Kidney epithelial cell (primary cell): ENCODE measurements around the gene CAPS. TPM values are rescaled to one million over a fixed set of nuclear protein-coding genes. Genes with fewer than 3 reads are reported as not detected.

ENCODE experiments used
- DNase-seq: peaks from one replicate; pipeline ENCODE4 v3.0.0-alpha.2; 2010; ENCODE audit warnings: low read depth
- H3K27me3 ChIP-seq: 2 replicates; pipeline ENCODE4 v1.6.0; 2011; ENCODE audit warnings: low read length; ENCODE audit not compliant: control insufficient read depth, insufficient read depth
- H3K36me3 ChIP-seq: 2 replicates; pipeline ENCODE4 v1.5.1; 2011; ENCODE audit warnings: low read length; ENCODE audit not compliant: control insufficient read depth, insufficient read depth
- H3K4me3 ChIP-seq: 2 replicates; pipeline ENCODE4 v1.5.1; 2011; ENCODE audit warnings: low read depth, mild to moderate bottlenecking, control low read depth, low read length
- CTCF ChIP-seq: IDR thresholded peaks from 2 replicates; pipeline ENCODE4 v1.5.1; 2011; ENCODE audit warnings: mild to moderate bottlenecking, moderate library complexity, low read length, control low read depth, inconsistent platforms; ENCODE audit not compliant: insufficient read depth, poor library complexity, severe bottlenecking
- total RNA-seq: library from RNA; depleted of rRNA; stranded (reverse); fragments of >200 nt; gene quantifications from 2 replicates; pipeline ENCODE4 v1.2.3, GENCODE V29; 2015

The CAPS gene
- total RNA-seq, 1 donor from 2014 or later, result 2.3 TPM

GRCh38 chr19:5956323-5956722, 42.3 kb downstream of the CAPS start:
- Histone ChIP-seq H3K27me3 (no peaks in the 10 kb centered on the region), H3K4me3 (no peak overlapping the region), H3K36me3 (no peaks in the 10 kb centered on the region)
- DNase-seq, result no peak
- TF ChIP-seq CTCF, result no peak

DNA sequence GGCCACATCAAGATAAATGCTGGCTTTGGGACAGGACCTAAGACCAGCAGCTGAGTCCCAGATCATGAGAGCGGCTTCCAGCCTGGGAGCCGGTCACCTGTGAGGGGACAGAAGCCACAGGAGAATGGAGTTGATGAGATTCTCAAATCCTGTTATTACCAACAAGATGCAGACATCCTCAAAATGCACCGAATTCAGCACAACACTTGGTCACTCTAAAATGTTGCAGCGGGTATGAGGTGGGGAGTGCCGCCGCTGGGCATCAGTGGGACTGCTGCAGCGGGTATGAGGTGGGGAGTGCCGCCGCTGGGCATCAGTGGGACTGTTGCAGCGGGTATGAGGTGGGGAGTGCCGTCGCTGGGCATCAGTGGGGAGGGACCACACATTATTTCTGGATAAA, 42.7 kb downstream of the CAPS start:
- Histone ChIP-seq H3K27me3 (no peaks in the 10 kb centered on the region), H3K36me3 (no peaks in the 10 kb centered on the region), H3K4me3 (no peak overlapping the region)
- TF ChIP-seq CTCF, result no peak
- DNase-seq, result no peak

- DNase-seq, result no peak
- no peaks in the 10 kb centered on the region for H3K27me3 ChIP-seq
- H3K36me3 ChIP-seq, result no peaks in the 10 kb centered on the region
- H3K4me3 ChIP-seq, result no peak overlapping the region
- TF ChIP-seq CTCF, result no peak
These were observed 43.1 kb downstream of the CAPS start for GRCh38 chr19:5957170-5957569.

GRCh38 chr19:5958074-5958850, 44.2 kb downstream of the CAPS start:
- Histone ChIP-seq H3K36me3 (no peaks in the 10 kb centered on the region), H3K4me3 (no peak overlapping the region), H3K27me3 (no peaks in the 10 kb centered on the region)
- no peak for TF ChIP-seq CTCF
- DNase-seq, result no peak

DNA sequence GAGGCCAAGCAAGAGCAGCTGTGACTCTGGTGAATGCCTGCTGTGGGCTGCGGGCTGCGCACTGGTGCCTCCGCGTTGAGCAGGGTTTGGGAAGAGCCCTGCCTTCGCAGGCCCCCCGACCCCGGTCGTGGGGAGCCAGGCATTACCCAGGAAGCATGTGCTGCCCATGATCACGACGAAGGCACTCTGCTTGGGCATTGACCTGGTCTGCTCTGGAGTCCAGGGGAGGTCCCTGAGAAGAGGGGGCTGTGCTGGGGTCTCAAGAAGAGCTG, 44.7 kb downstream of the CAPS start:
- Histone ChIP-seq H3K4me3 (no peak overlapping the region), H3K36me3 (no peaks in the 10 kb centered on the region), H3K27me3 (no peaks in the 10 kb centered on the region)
- TF ChIP-seq CTCF, result no peak
- no peak for DNase-seq
